ENCODE results near the gene IKBIP.
"Not testable (repeated sequence)": the region's sequence is repeated elsewhere in the genome, so short reads cannot be mapped to it uniquely, and the experiment has no call there.

The IKBIP gene

GRCh38 chr12:98635657-98636323 lies 8.8 kb downstream of the IKBIP start:
- DNase-seq: no peak

DNA sequence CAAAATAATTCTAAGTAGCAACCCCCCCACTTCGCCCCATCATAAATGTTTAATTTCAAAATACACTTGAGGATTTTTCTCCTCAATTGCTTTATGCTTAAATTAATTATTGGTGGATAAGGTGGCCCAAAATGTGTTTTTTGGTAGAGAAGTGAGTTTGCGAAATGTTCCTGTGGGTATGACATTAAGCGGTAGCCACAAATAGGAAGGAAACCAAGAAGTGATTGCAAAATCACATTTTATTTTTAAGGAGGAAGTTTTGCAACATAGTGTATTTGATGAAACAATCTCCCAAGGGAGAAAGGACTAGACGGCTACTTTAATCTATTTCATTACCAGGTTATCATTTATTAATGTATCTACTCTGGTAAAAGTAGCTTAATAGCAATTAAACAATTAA lies 25.6 kb downstream of the IKBIP start:
- no peak for DNase-seq

- DNase-seq: no peak
These were observed 31.8 kb downstream of the IKBIP start for GRCh38 chr12:98612696-98613334.

- DNase-seq: no peak
These were observed 34.0 kb downstream of the IKBIP start for GRCh38 chr12:98610596-98610995.

- DNase-seq: no peak
These were observed 38.1 kb downstream of the IKBIP start for GRCh38 chr12:98606359-98606988.

DNA sequence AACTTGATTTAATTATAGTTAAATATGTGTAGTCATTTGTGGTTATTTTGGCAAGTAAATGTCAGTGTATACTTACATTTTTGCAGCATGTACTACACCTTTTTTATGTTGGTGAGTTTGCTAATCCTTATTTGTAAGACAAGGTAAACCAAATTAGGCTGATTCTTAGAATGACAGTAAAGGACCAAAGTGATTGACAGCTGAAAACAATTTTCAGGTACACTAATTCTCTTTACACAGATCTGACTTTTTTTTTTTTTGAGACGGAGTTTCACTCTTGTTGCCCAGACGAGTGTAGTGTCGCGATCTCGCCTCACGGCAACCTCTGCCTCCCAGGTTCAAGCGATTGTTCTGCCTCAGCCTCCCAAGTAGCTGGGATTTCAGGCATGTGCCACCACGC lies 42.7 kb downstream of the IKBIP start:
- DNase-seq: no peak

DNA sequence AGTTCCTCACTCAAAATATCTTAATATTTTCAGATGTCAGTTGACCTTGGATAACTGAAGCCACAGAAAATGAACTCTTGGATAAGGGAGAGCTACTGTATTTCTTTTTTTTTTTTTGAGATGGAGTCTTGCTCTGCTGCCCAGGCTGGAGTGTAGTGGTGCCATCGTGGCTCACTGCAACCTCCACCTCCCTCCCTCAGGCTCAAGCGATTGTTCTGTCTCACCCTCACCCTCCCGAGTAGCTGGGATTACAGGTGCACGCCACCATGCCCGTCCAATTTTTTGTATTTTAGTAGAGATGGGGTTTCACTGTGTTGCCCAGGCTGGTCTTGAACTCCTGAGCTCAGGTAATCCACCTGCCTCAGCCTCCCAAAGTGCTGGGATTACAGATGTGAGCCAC lies 47.3 kb downstream of the IKBIP start:
- DNase-seq: not testable (repeated sequence)

DNA sequence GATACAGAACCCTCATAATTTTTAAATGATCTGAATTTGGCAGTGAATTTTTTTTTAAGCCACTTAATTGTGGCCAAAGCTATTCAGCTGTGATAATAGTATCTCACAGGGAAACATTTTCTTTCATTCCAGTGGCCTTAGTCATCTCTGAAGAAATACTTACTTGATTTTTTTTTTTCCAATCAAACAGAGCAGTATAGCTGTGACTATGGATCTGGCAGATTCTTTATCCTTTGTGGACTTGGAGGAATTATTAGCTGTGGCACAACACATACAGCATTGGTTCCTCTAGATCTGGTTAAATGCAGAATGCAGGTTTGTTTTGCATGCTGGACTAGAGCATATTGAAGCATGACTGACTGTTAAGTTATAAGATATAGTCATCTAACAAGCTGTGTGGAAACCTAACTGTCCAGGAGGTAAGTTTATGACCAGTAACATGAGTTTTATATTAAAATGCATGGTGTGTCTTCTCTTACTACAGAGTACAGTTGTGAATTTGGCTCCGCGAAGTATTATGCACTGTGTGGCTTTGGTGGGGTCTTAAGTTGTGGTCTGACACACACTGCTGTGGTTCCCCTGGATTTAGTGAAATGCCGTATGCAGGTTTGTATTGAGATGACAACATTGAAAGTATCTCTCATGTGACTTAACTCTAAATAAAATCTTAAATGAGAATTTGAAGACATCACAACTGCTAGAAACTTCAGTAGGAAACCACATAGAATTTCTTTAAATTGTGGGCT lies 49.2 kb downstream of the IKBIP start:
- DNase-seq: no peak

- DNase-seq: no peak
These were observed 50.3 kb downstream of the IKBIP start for GRCh38 chr12:98594050-98594835.

DNA sequence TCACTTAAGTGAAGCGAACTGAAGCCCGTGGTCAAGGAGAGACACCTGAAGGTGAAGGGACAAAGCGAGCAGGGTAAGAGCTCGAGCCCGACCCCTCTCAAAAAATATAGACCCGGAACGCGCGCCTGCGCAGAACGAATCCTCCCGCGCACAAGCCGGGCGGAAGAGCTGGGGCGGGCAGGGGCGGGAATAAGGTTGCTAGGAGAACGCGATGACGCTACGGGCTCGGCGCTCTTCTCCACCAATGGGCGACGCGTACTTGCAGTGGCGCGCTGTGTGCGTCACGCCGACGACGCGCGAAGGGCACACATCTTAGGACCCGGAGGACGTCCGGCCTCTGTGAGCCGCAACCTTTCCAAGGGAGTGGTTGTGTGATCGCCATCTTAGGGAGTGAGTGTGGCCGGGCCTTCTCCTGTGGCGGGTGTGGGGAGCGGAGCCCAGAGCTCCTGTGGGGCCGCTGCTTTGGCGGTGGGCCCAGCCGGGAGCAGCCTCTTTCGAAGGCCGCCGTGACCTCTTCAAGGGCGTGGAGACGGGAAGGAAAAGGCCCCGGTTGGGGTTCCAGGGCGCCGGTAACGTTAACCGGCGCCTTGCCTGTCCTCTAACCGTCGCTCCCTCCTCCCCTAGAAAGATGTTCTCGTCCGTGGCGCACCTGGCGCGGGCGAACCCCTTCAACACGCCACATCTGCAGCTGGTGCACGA lies 51.1 kb downstream of the IKBIP start, which contains the start of gene SLC25A3:
Gene SLC25A3 (plus strand): TSS at position 336 of the 699 bp plus-strand sequence. CDS start 293 bp downstream, at position 629.
- peak; percentile 79 for DNase-seq

DNA sequence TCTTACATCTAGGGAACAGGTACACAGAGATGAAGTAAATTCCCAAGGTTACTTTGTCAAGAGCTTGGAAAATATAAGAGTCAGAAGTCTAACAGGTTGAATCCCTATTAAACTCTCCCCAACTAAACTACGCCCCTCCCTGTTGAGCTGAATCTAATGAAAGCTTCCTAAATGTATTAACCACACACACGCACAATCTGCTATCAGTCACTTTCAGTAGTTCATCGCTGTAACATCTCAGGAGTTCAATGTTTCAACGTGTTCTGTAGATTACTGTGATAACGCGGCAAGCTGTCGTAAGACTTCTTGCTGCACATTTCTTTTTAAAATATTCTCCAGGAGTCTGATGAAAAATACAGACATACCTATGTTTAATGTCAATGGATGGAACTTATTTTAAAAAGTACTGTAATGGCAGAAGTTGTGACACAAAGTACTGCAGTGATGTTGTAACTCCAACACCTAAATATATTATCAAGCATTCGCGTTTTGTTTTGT lies 51.7 kb downstream of the IKBIP start:
- no peak for DNase-seq

GRCh38 chr12:98591209-98591608 lies 53.4 kb downstream of the IKBIP start:
- no peak for DNase-seq

DNA sequence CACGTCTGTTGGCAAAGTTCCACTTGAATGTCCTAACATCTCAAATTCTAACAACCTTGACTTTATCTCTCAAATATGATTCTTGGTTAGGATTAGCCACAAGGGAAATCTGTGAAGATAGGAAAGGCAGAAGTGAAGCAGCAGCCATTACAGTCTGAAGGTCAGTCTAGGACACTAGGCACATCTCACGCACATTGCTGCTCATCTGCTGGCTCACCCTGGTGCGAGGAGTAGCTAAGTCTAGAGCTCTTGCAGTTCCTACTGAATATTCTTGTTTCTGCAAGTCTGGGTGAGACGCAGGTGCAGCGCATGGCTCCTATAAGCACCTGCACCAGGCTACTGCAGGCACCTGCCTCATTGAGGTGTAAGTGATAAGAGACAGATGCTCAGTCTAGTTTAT lies 57.5 kb downstream of the IKBIP start:
- DNase-seq: no peak

DNA sequence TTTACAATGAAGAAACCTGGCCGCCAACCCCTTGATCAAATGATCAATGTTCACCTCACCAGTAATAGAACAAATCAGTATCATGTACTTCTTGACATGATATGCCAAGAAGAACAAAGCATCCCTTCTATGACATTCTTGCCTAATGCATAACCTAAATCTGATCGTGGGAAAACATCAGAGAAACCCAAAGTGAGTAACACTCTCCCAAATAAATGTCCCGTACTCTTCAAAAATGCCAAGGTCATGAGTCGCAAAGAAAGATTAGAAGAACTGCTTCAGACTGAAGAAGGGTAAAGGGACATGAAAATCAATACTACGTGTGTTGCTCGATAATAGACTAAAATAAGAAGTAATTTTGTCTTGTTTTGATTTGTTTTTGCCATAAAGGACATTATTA lies 62.5 kb downstream of the IKBIP start:
- DNase-seq: no peak

GRCh38 chr12:98581101-98581500 lies 63.5 kb downstream of the IKBIP start:
- DNase-seq: no peak

DNA sequence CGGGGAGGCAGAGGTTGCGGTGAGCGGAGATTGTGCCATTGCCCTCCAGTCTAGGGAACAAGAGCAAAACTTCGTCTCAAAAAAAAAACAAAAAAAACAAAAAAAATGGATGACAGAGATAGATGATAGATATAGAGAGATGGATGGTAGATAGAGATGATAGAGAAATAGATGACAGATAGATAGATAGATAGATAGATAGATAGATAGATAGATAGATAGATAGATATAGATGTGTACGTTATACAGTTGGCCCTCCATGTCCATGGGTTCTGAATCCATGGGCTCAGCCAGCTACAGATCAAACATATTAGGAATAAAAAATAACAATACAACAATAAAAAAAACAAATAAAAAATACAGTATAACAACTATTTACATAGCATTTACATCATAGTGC lies 63.9 kb downstream of the IKBIP start:
- DNase-seq: no peak

GRCh38 chr12:98579835-98580234 lies 64.8 kb downstream of the IKBIP start:
- DNase-seq: no peak

- no peak for DNase-seq
These were observed 65.2 kb downstream of the IKBIP start for GRCh38 chr12:98579347-98579746.

- no peak for DNase-seq
These were observed 65.8 kb downstream of the IKBIP start for GRCh38 chr12:98578821-98579220.

GRCh38 chr12:98578392-98578791 lies 66.2 kb downstream of the IKBIP start:
- no peak for DNase-seq

- not testable (repeated sequence) for DNase-seq
These were observed 67.8 kb downstream of the IKBIP start for GRCh38 chr12:98576795-98577194.

GRCh38 chr12:98575013-98575412 lies 69.6 kb downstream of the IKBIP start:
- no peak for DNase-seq
